Stimulated activated memory B cell treated with anti-CD40 and anti-IgM and Interleukin-4, amounts not matched to agents 10 μg/mL and 1 μg/mL and 100 μg/mL, for 72 hours (primary cell): ENCODE results near the gene MLXIP.
A peak's percentile ranks its signal among the peaks of the same experiment; 100 is the strongest.
"Not testable (repeated sequence)": the region's sequence is repeated elsewhere in the genome, so short reads cannot be mapped to it uniquely, and the experiment has no call there.

Experiments used
- ATAC-seq: fragments of 150-1000 bp; cut with Tn5 transposase; 2 replicates; pipeline ENCODE4 v1.10.0; 2021
- H3K27ac Mint-ChIP-seq: one replicate; pipeline ENCODE4 v1.8.0; 2022; ENCODE audit warnings: mild to moderate bottlenecking, mixed read lengths
- H3K27me3 Mint-ChIP-seq: one replicate; pipeline ENCODE4 v1.8.0; 2022; ENCODE audit warnings: mixed read lengths
- H3K36me3 Mint-ChIP-seq: one replicate; pipeline ENCODE4 v1.8.0; 2022; ENCODE audit warnings: mixed read lengths
- H3K4me1 Mint-ChIP-seq: one replicate; pipeline ENCODE4 v1.8.0; 2022; ENCODE audit warnings: mixed read lengths
- H3K4me3 Mint-ChIP-seq: one replicate; pipeline ENCODE4 v1.8.0; 2022; ENCODE audit warnings: mild to moderate bottlenecking, moderate library complexity, mixed read lengths
- H3K9me3 Mint-ChIP-seq: one replicate; pipeline ENCODE4 v1.8.0; 2022; ENCODE audit warnings: mixed read lengths

Gene MLXIP

GRCh38 chr12:122094735-122095631, 16.4 kb downstream of the MLXIP start:
- no peak for ATAC-seq

GRCh38 chr12:122096014-122096413, 17.5 kb downstream of the MLXIP start:
- Mint-ChIP-seq H3K27me3 (no peaks in the 10 kb centered on the region), H3K9me3 (no peaks in the 10 kb centered on the region), H3K4me1 (peaks cover 50% of the 10 kb centered on the region), H3K36me3 (peaks cover 7% of the 10 kb centered on the region), H3K4me3 (no peak overlapping the region), H3K27ac (no peak overlapping the region)
- ATAC-seq = no peak

More at GRCh38 chr12:122094735-122095631, 16.4 kb downstream of the MLXIP start:
- peaks cover 46% of the 10 kb centered on the region for H3K4me1 Mint-ChIP-seq
- H3K9me3 Mint-ChIP-seq = no peaks in the 10 kb centered on the region
- H3K4me3 Mint-ChIP-seq = no peak overlapping the region
- H3K27ac Mint-ChIP-seq = no peak overlapping the region
- H3K36me3 Mint-ChIP-seq = peaks cover 7% of the 10 kb centered on the region
- no peaks in the 10 kb centered on the region for H3K27me3 Mint-ChIP-seq

- Mint-ChIP-seq H3K9me3 (no peaks in the 10 kb centered on the region), H3K27ac (no peak overlapping the region), H3K4me1 (peaks cover 55% of the 10 kb centered on the region), H3K4me3 (no peak overlapping the region), H3K36me3 (peaks cover 7% of the 10 kb centered on the region), H3K27me3 (no peaks in the 10 kb centered on the region)
- ATAC-seq = no peak
Measured at GRCh38 chr12:122096591-122097149, 18.1 kb downstream of the MLXIP start.

GRCh38 chr12:122097584-122097926, 19.0 kb downstream of the MLXIP start:
- H3K9me3 Mint-ChIP-seq = no peaks in the 10 kb centered on the region
- H3K4me3 Mint-ChIP-seq = no peak overlapping the region
- peaks cover 53% of the 10 kb centered on the region for H3K4me1 Mint-ChIP-seq
- ATAC-seq = no peak
- peaks cover 9% of the 10 kb centered on the region for H3K36me3 Mint-ChIP-seq
- peak overlapping the region; percentile 9 for H3K27ac Mint-ChIP-seq
- H3K27me3 Mint-ChIP-seq = no peaks in the 10 kb centered on the region

- no peaks in the 10 kb centered on the region for H3K9me3 Mint-ChIP-seq
- no peak overlapping the region for H3K4me3 Mint-ChIP-seq
- H3K27me3 Mint-ChIP-seq = no peaks in the 10 kb centered on the region
- H3K27ac Mint-ChIP-seq = peak overlapping the region; percentile 9
- H3K36me3 Mint-ChIP-seq = peaks cover 11% of the 10 kb centered on the region
- ATAC-seq = no peak
- peaks cover 55% of the 10 kb centered on the region for H3K4me1 Mint-ChIP-seq
Measured at GRCh38 chr12:122097927-122098756, 19.6 kb downstream of the MLXIP start.

- H3K27ac Mint-ChIP-seq = peak overlapping the region; percentile 9
- ATAC-seq = peak; percentile 56
Measured at GRCh38 chr12:122099280-122099749, 20.8 kb downstream of the MLXIP start.

GRCh38 chr12:122099856-122100255, 21.3 kb downstream of the MLXIP start:
- Mint-ChIP-seq H3K27me3 (no peaks in the 10 kb centered on the region), H3K27ac (peak overlapping the region; percentile 9), H3K4me3 (no peak overlapping the region), H3K9me3 (no peaks in the 10 kb centered on the region), H3K4me1 (peaks cover 65% of the 10 kb centered on the region), H3K36me3 (peaks cover 11% of the 10 kb centered on the region)
- no peak for ATAC-seq

More at GRCh38 chr12:122099280-122099749, 20.8 kb downstream of the MLXIP start:
- peaks cover 11% of the 10 kb centered on the region for H3K36me3 Mint-ChIP-seq
- H3K4me1 Mint-ChIP-seq = peaks cover 60% of the 10 kb centered on the region
- no peaks in the 10 kb centered on the region for H3K27me3 Mint-ChIP-seq
- H3K9me3 Mint-ChIP-seq = no peaks in the 10 kb centered on the region
- H3K4me3 Mint-ChIP-seq = no peak overlapping the region

GRCh38 chr12:122100568-122100967, 22.0 kb downstream of the MLXIP start:
- Mint-ChIP-seq H3K27me3 (no peaks in the 10 kb centered on the region), H3K36me3 (peaks cover 11% of the 10 kb centered on the region), H3K4me1 (peaks cover 70% of the 10 kb centered on the region), H3K4me3 (no peak overlapping the region), H3K9me3 (no peaks in the 10 kb centered on the region), H3K27ac (peak overlapping the region; percentile 9)
- ATAC-seq = no peak

GRCh38 chr12:122102331-122102730, 23.8 kb downstream of the MLXIP start:
- Mint-ChIP-seq H3K27me3 (no peaks in the 10 kb centered on the region), H3K4me3 (no peak overlapping the region), H3K4me1 (peaks cover 78% of the 10 kb centered on the region), H3K36me3 (peaks cover 3% of the 10 kb centered on the region), H3K27ac (no peak overlapping the region), H3K9me3 (no peaks in the 10 kb centered on the region)
- no peak for ATAC-seq

GRCh38 chr12:122104844-122105243, 26.3 kb downstream of the MLXIP start:
- ATAC-seq = peak; percentile 75
- Mint-ChIP-seq H3K27ac (no peak overlapping the region), H3K9me3 (no peaks in the 10 kb centered on the region)

GRCh38 chr12:122105496-122105895, 26.9 kb downstream of the MLXIP start:
- H3K27ac Mint-ChIP-seq, H3K27me3 Mint-ChIP-seq, H3K4me3 Mint-ChIP-seq, H3K9me3 Mint-ChIP-seq, H3K36me3 Mint-ChIP-seq, ATAC-seq: not testable (repeated sequence)
- peaks cover 68% of the 10 kb centered on the region for H3K4me1 Mint-ChIP-seq

More at GRCh38 chr12:122104844-122105243, 26.3 kb downstream of the MLXIP start:
- peak overlapping the region; percentile 30 for H3K4me3 Mint-ChIP-seq
- peaks cover 75% of the 10 kb centered on the region for H3K4me1 Mint-ChIP-seq
- H3K36me3 Mint-ChIP-seq = peaks cover 3% of the 10 kb centered on the region
- no peaks in the 10 kb centered on the region for H3K27me3 Mint-ChIP-seq

- Mint-ChIP-seq H3K4me3 (no peak overlapping the region), H3K4me1 (peaks cover 60% of the 10 kb centered on the region), H3K9me3 (no peaks in the 10 kb centered on the region), H3K27ac (no peak overlapping the region), H3K36me3 (peaks cover 3% of the 10 kb centered on the region), H3K27me3 (no peaks in the 10 kb centered on the region)
- no peak for ATAC-seq
Measured at GRCh38 chr12:122106843-122107242, 28.3 kb downstream of the MLXIP start.

- H3K27ac Mint-ChIP-seq = peak overlapping the region; percentile 47
- no peak overlapping the region for H3K4me3 Mint-ChIP-seq
- H3K27me3 Mint-ChIP-seq = no peaks in the 10 kb centered on the region
- no peaks in the 10 kb centered on the region for H3K9me3 Mint-ChIP-seq
- no peak for ATAC-seq
- H3K4me1 Mint-ChIP-seq = peaks cover 63% of the 10 kb centered on the region
- H3K36me3 Mint-ChIP-seq = peaks cover 3% of the 10 kb centered on the region
Measured at GRCh38 chr12:122107261-122107660, 28.7 kb downstream of the MLXIP start.

GRCh38 chr12:122111089-122111641, 32.6 kb downstream of the MLXIP start:
- Mint-ChIP-seq H3K4me3 (no peak overlapping the region), H3K27ac (no peak overlapping the region), H3K27me3 (no peaks in the 10 kb centered on the region), H3K36me3 (no peaks in the 10 kb centered on the region), H3K4me1 (peaks cover 38% of the 10 kb centered on the region), H3K9me3 (no peaks in the 10 kb centered on the region)
- no peak for ATAC-seq
